ENCODE measurements around the gene MFAP5.

The MFAP5 gene

GRCh38 chr12:8677362-8677761 lies 14.7 kb upstream of the MFAP5 start:
- DNase-seq (ENCODE audit: low spot score): no peak
- Histone ChIP-seq H3K27ac (no peak overlapping the region), H3K4me3 (no peak overlapping the region)
- TF ChIP-seq, protein P1, sequence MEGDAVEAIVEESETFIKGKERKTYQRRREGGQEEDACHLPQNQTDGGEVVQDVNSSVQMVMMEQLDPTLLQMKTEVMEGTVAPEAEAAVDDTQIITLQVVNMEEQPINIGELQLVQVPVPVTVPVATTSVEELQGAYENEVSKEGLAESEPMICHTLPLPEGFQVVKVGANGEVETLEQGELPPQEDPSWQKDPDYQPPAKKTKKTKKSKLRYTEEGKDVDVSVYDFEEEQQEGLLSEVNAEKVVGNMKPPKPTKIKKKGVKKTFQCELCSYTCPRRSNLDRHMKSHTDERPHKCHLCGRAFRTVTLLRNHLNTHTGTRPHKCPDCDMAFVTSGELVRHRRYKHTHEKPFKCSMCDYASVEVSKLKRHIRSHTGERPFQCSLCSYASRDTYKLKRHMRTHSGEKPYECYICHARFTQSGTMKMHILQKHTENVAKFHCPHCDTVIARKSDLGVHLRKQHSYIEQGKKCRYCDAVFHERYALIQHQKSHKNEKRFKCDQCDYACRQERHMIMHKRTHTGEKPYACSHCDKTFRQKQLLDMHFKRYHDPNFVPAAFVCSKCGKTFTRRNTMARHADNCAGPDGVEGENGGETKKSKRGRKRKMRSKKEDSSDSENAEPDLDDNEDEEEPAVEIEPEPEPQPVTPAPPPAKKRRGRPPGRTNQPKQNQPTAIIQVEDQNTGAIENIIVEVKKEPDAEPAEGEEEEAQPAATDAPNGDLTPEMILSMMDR (IDR thresholded peaks at IDR 0.05): no peak

DNA sequence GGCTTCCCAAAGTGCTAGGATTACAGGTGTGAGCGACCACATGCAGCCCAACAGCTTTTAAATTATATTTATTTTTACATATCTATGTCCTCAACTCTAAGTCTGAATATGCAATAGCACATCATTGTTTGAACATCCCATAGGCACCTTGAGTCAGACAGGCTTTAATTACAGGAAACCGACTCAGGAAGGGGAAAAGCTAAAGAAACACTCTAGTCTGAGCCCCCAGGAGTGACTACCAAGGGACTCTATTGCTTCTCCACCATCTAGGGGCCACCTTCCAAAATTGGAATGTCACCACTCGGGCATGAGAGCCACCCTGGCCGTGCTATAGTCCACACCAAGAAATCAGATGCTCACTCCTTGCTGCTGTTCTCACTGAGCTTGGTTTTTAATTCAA lies 14.0 kb upstream of the MFAP5 start:
- H3K4me3 ChIP-seq: no peak overlapping the region
- H3K27ac ChIP-seq: no peak overlapping the region
- no peak for DNase-seq (ENCODE audit: low spot score)
- TF ChIP-seq, protein P1 (IDR thresholded peaks at IDR 0.05): no peak

- Histone ChIP-seq H3K27ac (no peak overlapping the region), H3K4me3 (no peak overlapping the region)
- DNase-seq (ENCODE audit: low spot score): no peak
- TF ChIP-seq, protein P1 (IDR thresholded peaks at IDR 0.05): no peak
Measured at GRCh38 chr12:8675591-8676036, 13.0 kb upstream of the MFAP5 start.

GRCh38 chr12:8672381-8672780 lies 9.8 kb upstream of the MFAP5 start:
- no peak for DNase-seq (ENCODE audit: low spot score)
- H3K27ac ChIP-seq: no peak overlapping the region

DNA sequence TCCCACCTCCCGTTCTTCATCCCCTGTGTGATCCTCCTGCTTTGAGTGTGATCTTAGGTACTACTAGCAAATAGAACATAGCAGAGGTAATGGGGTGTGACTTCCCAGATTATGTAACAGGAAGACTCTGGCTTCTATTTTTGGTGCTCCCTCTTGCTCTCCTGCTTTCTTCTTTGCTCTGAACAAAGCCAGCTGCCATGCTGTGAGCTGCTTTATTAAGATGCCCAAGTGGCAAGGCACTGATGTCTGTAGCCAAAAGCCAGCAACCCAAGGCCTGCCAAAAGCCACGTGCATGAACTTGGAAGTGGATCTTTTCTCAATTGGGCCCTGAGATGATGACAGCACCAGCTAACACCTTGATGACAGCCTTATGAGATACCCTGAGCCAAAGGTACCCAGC lies 5.8 kb upstream of the MFAP5 start:
- no peak for DNase-seq (ENCODE audit: low spot score)
- H3K4me3 ChIP-seq: no peak overlapping the region
- TF ChIP-seq, protein P1 (IDR thresholded peaks at IDR 0.05): no peak
- no peak overlapping the region for H3K27ac ChIP-seq

More at GRCh38 chr12:8672381-8672780, 9.8 kb upstream of the MFAP5 start:
- no peak overlapping the region for H3K4me3 ChIP-seq
- TF ChIP-seq, protein P1 (IDR thresholded peaks at IDR 0.05): no peak

- TF ChIP-seq, protein P1 (IDR thresholded peaks at IDR 0.05): no peak
- no peak overlapping the region for H3K27ac ChIP-seq
- H3K4me3 ChIP-seq: no peak overlapping the region
- no peak for DNase-seq (ENCODE audit: low spot score)
Measured at GRCh38 chr12:8667270-8667669, 4.6 kb upstream of the MFAP5 start.

DNA sequence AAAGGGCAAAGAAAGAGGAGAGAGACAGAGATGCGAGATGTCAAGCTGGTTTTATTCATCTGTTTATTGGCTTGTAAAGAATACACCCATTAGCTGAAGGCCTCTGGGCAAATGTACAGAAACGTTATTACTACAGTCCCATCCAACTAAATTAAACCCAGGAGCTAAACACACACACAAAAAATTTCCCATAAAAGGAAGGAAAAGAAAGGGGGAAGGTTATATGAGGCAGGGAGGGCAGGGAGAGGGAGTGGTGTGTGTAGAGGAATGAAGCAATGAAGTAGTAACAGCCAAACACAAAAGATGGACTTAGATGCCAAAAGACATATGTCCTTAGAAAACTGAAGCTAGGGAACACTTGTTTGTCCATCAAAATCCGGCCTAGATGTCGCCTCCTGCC lies 3.1 kb upstream of the MFAP5 start:
- no peak overlapping the region for H3K27ac ChIP-seq
- H3K4me3 ChIP-seq: no peak overlapping the region
- TF ChIP-seq, protein P1 (IDR thresholded peaks at IDR 0.05): no peak
- DNase-seq (ENCODE audit: low spot score): no peak

Measured in coronary artery (tissue), 2 donors.